Keratinocyte (primary cell): ENCODE data around the gene PAAF1. TPM values are rescaled to one million over a fixed set of nuclear protein-coding genes. Genes with fewer than 3 reads are reported as not detected.

Experiments used
- DNase-seq: peaks from one replicate; pipeline ENCODE4 v3.0.0-alpha.2; 2011; ENCODE audit warnings: low read depth, missing footprints, low spot score
- FAIRE-seq: peaks from 2 replicates; lab custom pipeline; 2011; peaks lifted over from hg19 to GRCh38; lab: Jason Lieb, UNC
- H2AFZ ChIP-seq: 2 replicates; pipeline ENCODE4 v1.6.0; 2012; ENCODE audit warnings: low read length, control low read depth, inconsistent platforms; ENCODE audit not compliant: control insufficient read depth
- H3K27ac ChIP-seq: 2 replicates; pipeline ENCODE4 v1.5.1; 2011; ENCODE audit warnings: low read length; ENCODE audit not compliant: control insufficient read depth, insufficient read depth
- H3K27me3 ChIP-seq: 3 replicates; pipeline ENCODE4 v1.6.0; 2011; ENCODE audit warnings: low read length; ENCODE audit not compliant: control insufficient read depth, insufficient read depth; ENCODE audit errors: extremely low read depth
- H3K36me3 ChIP-seq, 2 experiments: 2 replicates in 1 of 2; 3 replicates in 1 of 2; pipeline ENCODE4 v1.5.1; 2011; ENCODE audit warnings: low read length in 2 of 2, mild to moderate bottlenecking in 1 of 2; ENCODE audit not compliant: control insufficient read depth in 2 of 2, insufficient read depth in 2 of 2; ENCODE audit errors: extremely low read depth in 1 of 2
- H3K4me1 ChIP-seq: 3 replicates; pipeline ENCODE4 v1.5.1; 2011; ENCODE audit warnings: low read length; ENCODE audit not compliant: control insufficient read depth, insufficient read depth; ENCODE audit errors: extremely low read depth
- H3K4me2 ChIP-seq: 3 replicates; pipeline ENCODE4 v1.6.0; 2011; ENCODE audit warnings: low read depth, low read length; ENCODE audit not compliant: control insufficient read depth, insufficient read depth; ENCODE audit errors: extremely low read depth
- H3K4me3 ChIP-seq, 3 experiments: fragments of 200-600 bp in 1 of 3; sonication (generic) in 1 of 3; 2 replicates in 2 of 3; 3 replicates in 1 of 3; pipeline ENCODE4 v1.5.1; 2011 to 2016; ENCODE audit warnings: low read length in 3 of 3, mild to moderate bottlenecking in 3 of 3, control low read depth in 2 of 3, inconsistent platforms in 1 of 3, low read depth in 1 of 3, mixed read lengths in 1 of 3, mixed run types in 1 of 3, moderate library complexity in 1 of 3; ENCODE audit not compliant: control insufficient read depth in 2 of 3, insufficient read depth in 2 of 3; ENCODE audit errors: extremely low read depth in 1 of 3
- H3K79me2 ChIP-seq: 2 replicates; pipeline ENCODE4 v1.6.0; 2012; ENCODE audit warnings: low read length; ENCODE audit not compliant: control insufficient read depth, insufficient read depth
- H3K9ac ChIP-seq: 3 replicates; pipeline ENCODE4 v1.6.0; 2011; ENCODE audit warnings: low read length; ENCODE audit not compliant: control insufficient read depth, insufficient read depth; ENCODE audit errors: extremely low read depth
- H3K9me1 ChIP-seq: 3 replicates; pipeline ENCODE4 v1.6.0; 2011; ENCODE audit warnings: low read length; ENCODE audit not compliant: control insufficient read depth, insufficient read depth; ENCODE audit errors: extremely low read depth
- H3K9me3 ChIP-seq: 2 replicates; pipeline ENCODE4 v1.5.1; 2012; ENCODE audit warnings: low read depth, low read length; ENCODE audit not compliant: control insufficient read depth
- H4K20me1 ChIP-seq: 3 replicates; pipeline ENCODE4 v1.6.0; 2011; ENCODE audit warnings: low read length; ENCODE audit not compliant: control insufficient read depth, insufficient read depth; ENCODE audit errors: extremely low read depth
- CTCF ChIP-seq, 3 experiments: IDR thresholded peaks in 1 of 3; conservative IDR thresholded peaks in 1 of 3; optimal IDR thresholded peaks in 1 of 3; 2 replicates in 2 of 3; 3 replicates in 1 of 3; pipeline versions ENCODE3 to v1.5.1; 2011; ENCODE audit warnings: low read length in 3 of 3, mild to moderate bottlenecking in 3 of 3, moderate library complexity in 2 of 3, control low read depth in 1 of 3, inconsistent platforms in 1 of 3; ENCODE audit not compliant: insufficient read depth in 2 of 3; ENCODE audit errors: extremely low read depth in 1 of 3
- EZH2 ChIP-seq: IDR thresholded peaks from one replicate; pipeline ENCODE4 v1.6.1; 2012; ENCODE audit warnings: inconsistent platforms, mild to moderate bottlenecking, low read length, moderate library complexity
- dilution Hi-C: fragments of 300-500 bp; cut with MboI; formaldehyde crosslinking; loops from one replicate; pipeline ENCODE4 v1.7.0; 2020; ENCODE audit warnings: low sequenced_read_pairs; ENCODE audit not compliant: extremely low pct_ligation_motif_present
- polyA plus RNA-seq, 5 experiments: library from polyadenylated mRNA; depleted of rRNA in 3 of 5; stranded (reverse) in 3 of 5; stranded (forward) in 1 of 5; unstranded in 1 of 5; fragments of >200 nt; gene quantifications; 1 replicate in 1 of 5; 2 replicates in 3 of 5; 3 replicates in 1 of 5; pipeline versions ENCODE4 v1.2.1 to v1.2.3, GENCODE V29; 2011 to 2012; ENCODE audit warnings: missing spikeins in 2 of 5, low read depth in 1 of 5, low replicate concordance in 1 of 5

PAAF1 gene
- polyA plus RNA-seq, 1 donor (not counting 4 experiments of a cell fraction or from before 2014, with no cell fraction given), result 19.1 TPM

GRCh38 chr11:73974604-73975478 lies 98.0 kb downstream of the PAAF1 start:
- H3K27ac ChIP-seq, result no peak overlapping the region
- no peaks in the 10 kb centered on the region for H3K9me1 ChIP-seq
- H3K79me2 ChIP-seq, result no peaks in the 10 kb centered on the region
- no peaks in the 10 kb centered on the region for H3K27me3 ChIP-seq
- H3K4me1 ChIP-seq, result peaks cover 9% of the 10 kb centered on the region
- H3K4me2 ChIP-seq, result no peak overlapping the region
- H3K9me3 ChIP-seq, result no peaks in the 10 kb centered on the region
- DNase-seq (no peak), FAIRE-seq (no peak)
- no peaks in the 10 kb centered on the region for H3K36me3 ChIP-seq
- dilution Hi-C loops, result no loop called here
- TF ChIP-seq EZH2 (no peak), CTCF (optimal IDR thresholded peaks at IDR 0.05 in 1 of 3, IDR thresholded peaks at IDR 0.05 in 1 of 3, conservative IDR thresholded peaks at IDR 0.05 in 1 of 3; ENCODE audit: extremely low read depth in 1 of 3, insufficient read depth in 2 of 3, low read length in 3 of 3) (no peak)
- no peak overlapping the region for H3K4me3 ChIP-seq
- H3K9ac ChIP-seq, result no peak overlapping the region
- H4K20me1 ChIP-seq, result no peaks in the 10 kb centered on the region
- no peak overlapping the region for H2AFZ ChIP-seq

GRCh38 chr11:73975479-73975757 lies 98.6 kb downstream of the PAAF1 start:
- Histone ChIP-seq H4K20me1 (no peaks in the 10 kb centered on the region), H3K9me1 (no peaks in the 10 kb centered on the region), H3K4me3 (no peak overlapping the region), H2AFZ (no peak overlapping the region), H3K36me3 (no peaks in the 10 kb centered on the region), H3K79me2 (no peaks in the 10 kb centered on the region), H3K4me1 (peaks cover 14% of the 10 kb centered on the region), H3K4me2 (no peak overlapping the region), H3K27ac (no peak overlapping the region), H3K27me3 (no peaks in the 10 kb centered on the region), H3K9ac (no peak overlapping the region), H3K9me3 (no peaks in the 10 kb centered on the region)
- TF ChIP-seq CTCF (optimal IDR thresholded peaks at IDR 0.05 in 1 of 3, IDR thresholded peaks at IDR 0.05 in 1 of 3, conservative IDR thresholded peaks at IDR 0.05 in 1 of 3; ENCODE audit: extremely low read depth in 1 of 3, insufficient read depth in 2 of 3, low read length in 3 of 3), result no peak
- no peak for TF ChIP-seq EZH2
- no peak for FAIRE-seq
- no peak for DNase-seq
- dilution Hi-C loops, result no loop called here
